Uterus (tissue), 4 donors: ENCODE measurements around the gene DCHS2. TPM values are rescaled to one million over a fixed set of nuclear protein-coding genes. Genes with fewer than 3 reads are reported as not detected.
A peak's percentile ranks its signal among the peaks of the same experiment; 100 is the strongest.

Experiments used
- DNase-seq, 2 donors: peaks; one replicate each; pipeline ENCODE4 v3.0.0-alpha.2; 2019 to 2020
- H3K27ac ChIP-seq, 2 donors: fragments of 200-600 bp; sonication (generic); 1 replicate in 1 of 2; 2 replicates in 1 of 2; pipeline ENCODE4 v1.5.1; 2016 to 2018
- H3K27me3 ChIP-seq, 2 donors: fragments of 200-600 bp; sonication (generic); one replicate each; pipeline ENCODE4 v1.5.1; 2018 to 2019; ENCODE audit warnings: control low read depth in 1 of 2
- H3K36me3 ChIP-seq, 2 donors: fragments of 200-600 bp; sonication (generic); one replicate each; pipeline ENCODE4 v1.5.1; 2019; ENCODE audit warnings: control low read depth in 1 of 2
- H3K4me1 ChIP-seq, 2 donors: fragments of 200-600 bp; sonication (generic); one replicate each; pipeline ENCODE4 v1.5.1; 2018 to 2019; ENCODE audit warnings: control low read depth in 1 of 2
- H3K4me3 ChIP-seq, 2 donors: fragments of 200-600 bp; sonication (generic); 1 replicate in 1 of 2; 2 replicates in 1 of 2; pipeline ENCODE4 v1.5.1; 2018 to 2019; ENCODE audit warnings: mild to moderate bottlenecking in 1 of 2
- H3K9me3 ChIP-seq, 2 donors: fragments of 200-600 bp; sonication (generic); one replicate each; pipeline ENCODE4 v1.5.1; 2019; ENCODE audit warnings: control low read depth in 1 of 2
- POLR2A ChIP-seq, 2 donors: fragments of 450-650 bp; IDR thresholded peaks; one replicate each; pipeline ENCODE4 v1.6.1; 2016; ENCODE audit warnings: antibody characterized with exemption in 2 of 2, mild to moderate bottlenecking in 1 of 2, moderate library complexity in 1 of 2
- intact Hi-C: fragments of 100-400 bp; cut with DNase I; formaldehyde crosslinking; loops from one replicate; pipeline ENCODE4 v1.15.1; 2023; ENCODE audit warnings: low total_unique reads
- total RNA-seq, 4 donors: library from RNA; depleted of rRNA in 3 of 4; stranded (reverse); fragments of >200 nt in 3 of 4; gene quantifications; one replicate each; pipeline versions ENCODE4 v1.1.0 to v1.2.4, GENCODE V29; 2014 to 2023
- TF ChIP-seq, protein P1 (sequence below), 4 experiments: fragments of 200-600 bp in 2 of 4; fragments of 450-650 bp in 2 of 4; sonication (generic) in 2 of 4; IDR thresholded peaks; one replicate each; pipeline ENCODE4 v1.5.1; 2016 to 2019; ENCODE audit warnings: antibody characterized with exemption in 4 of 4, mild to moderate bottlenecking in 2 of 4, moderate library complexity in 1 of 4
- donor health status: DM: yes; HTN: yes; CAD: no.

Gene DCHS2
- total RNA-seq, 4 donors from 2014 or later, result 10.6 to 51.4 (median 17.5) TPM

DNA sequence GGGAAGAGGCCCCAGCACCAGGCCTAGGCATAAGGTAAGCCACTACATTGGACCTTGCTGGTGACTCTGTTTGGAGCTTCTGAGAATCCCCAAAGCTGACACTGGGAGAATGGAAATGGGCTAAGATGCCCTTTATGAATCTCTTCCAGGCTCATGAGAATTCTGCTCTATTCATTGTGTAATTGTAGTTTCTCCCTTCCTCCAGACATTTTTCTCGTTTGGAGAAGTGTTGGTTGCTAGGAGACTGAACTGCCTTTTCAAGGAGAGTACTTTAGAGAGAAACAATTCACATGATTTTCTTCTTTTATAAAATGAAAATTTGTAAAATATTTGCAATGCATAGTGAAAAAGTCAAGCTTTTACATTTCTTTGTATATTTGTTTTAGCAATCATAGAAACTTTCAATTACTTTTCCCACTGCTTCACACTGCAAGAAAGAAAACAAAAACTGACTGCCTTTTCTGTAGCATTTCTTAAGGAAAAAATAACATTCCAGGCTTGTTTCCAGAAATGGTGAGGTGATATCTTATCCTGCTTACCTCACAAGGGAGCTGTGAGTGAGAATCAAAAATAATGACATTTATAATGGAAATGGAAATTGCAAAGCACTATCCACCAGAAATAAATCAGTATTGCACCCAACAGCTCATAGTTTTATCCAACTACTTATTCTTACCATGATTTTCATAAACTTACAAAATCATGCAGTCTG lies 24.9 kb upstream of the DCHS2 start:
- Histone ChIP-seq H3K27me3 (no peaks in the 10 kb centered on the region), H3K4me1 (no peaks in the 10 kb centered on the region), H3K27ac (no peak overlapping the region), H3K4me3 (no peak overlapping the region), H3K36me3 (no peaks in the 10 kb centered on the region), H3K9me3 (no peaks in the 10 kb centered on the region)
- TF ChIP-seq, protein P1, sequence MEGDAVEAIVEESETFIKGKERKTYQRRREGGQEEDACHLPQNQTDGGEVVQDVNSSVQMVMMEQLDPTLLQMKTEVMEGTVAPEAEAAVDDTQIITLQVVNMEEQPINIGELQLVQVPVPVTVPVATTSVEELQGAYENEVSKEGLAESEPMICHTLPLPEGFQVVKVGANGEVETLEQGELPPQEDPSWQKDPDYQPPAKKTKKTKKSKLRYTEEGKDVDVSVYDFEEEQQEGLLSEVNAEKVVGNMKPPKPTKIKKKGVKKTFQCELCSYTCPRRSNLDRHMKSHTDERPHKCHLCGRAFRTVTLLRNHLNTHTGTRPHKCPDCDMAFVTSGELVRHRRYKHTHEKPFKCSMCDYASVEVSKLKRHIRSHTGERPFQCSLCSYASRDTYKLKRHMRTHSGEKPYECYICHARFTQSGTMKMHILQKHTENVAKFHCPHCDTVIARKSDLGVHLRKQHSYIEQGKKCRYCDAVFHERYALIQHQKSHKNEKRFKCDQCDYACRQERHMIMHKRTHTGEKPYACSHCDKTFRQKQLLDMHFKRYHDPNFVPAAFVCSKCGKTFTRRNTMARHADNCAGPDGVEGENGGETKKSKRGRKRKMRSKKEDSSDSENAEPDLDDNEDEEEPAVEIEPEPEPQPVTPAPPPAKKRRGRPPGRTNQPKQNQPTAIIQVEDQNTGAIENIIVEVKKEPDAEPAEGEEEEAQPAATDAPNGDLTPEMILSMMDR (IDR thresholded peaks at IDR 0.05), result no peak
- TF ChIP-seq POLR2A (IDR thresholded peaks at IDR 0.05), result no peak
- intact Hi-C loops, result no loop called here
- DNase-seq, result no peak

DNA sequence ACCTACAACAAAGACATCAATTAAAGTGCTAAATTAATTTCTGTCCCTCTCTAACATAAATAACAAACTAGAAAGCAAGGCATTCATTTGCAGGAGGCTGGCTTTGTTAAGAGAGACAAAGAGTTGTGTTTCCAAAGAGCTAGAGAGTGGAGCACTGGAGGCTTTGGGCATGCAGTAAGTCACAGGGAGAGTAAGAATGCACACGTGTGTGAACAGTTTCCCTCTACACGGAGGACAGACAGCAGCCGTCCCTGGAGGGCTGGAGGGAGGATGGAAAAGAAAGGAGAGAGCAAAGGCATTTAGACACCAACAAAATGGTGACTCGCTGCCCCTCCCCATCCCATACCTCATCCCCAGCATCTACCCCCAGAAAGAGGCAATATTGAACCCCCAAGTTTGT lies 20.4 kb upstream of the DCHS2 start:
- Histone ChIP-seq H3K4me3 (no peak overlapping the region), H3K27me3 (no peaks in the 10 kb centered on the region), H3K9me3 (no peaks in the 10 kb centered on the region), H3K4me1 (no peaks in the 10 kb centered on the region), H3K36me3 (no peaks in the 10 kb centered on the region), H3K27ac (no peak overlapping the region)
- DNase-seq, result no peak
- TF ChIP-seq, protein P1 (IDR thresholded peaks at IDR 0.05), result no peak
- no peak for TF ChIP-seq POLR2A (IDR thresholded peaks at IDR 0.05)
- intact Hi-C loops, result no loop called here

DNA sequence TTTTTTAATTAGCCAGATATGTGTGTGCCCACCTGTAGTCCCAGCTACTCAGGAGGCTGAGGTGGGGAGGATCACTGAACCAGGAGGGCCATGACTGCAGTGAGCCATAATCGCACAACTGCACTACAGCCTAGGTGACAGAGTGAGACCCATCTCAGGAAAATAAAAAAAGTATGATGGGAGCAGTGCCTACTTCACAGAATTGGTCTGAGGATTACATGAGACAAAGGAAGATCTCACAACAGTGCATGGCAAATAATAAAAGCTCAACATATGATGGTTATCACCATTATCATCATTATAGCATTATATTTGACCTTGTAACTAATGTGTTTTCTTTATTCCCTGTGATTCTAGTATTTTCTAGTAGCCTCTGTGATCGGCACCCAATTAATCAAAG lies 19.9 kb upstream of the DCHS2 start:
- Histone ChIP-seq H3K27ac (no peak overlapping the region), H3K4me3 (no peak overlapping the region), H3K9me3 (no peaks in the 10 kb centered on the region), H3K27me3 (no peaks in the 10 kb centered on the region), H3K4me1 (no peaks in the 10 kb centered on the region), H3K36me3 (no peaks in the 10 kb centered on the region)
- intact Hi-C loops, result no loop called here
- TF ChIP-seq, protein P1 (IDR thresholded peaks at IDR 0.05), result no peak
- no peak for TF ChIP-seq POLR2A (IDR thresholded peaks at IDR 0.05)
- no peak for DNase-seq

DNA sequence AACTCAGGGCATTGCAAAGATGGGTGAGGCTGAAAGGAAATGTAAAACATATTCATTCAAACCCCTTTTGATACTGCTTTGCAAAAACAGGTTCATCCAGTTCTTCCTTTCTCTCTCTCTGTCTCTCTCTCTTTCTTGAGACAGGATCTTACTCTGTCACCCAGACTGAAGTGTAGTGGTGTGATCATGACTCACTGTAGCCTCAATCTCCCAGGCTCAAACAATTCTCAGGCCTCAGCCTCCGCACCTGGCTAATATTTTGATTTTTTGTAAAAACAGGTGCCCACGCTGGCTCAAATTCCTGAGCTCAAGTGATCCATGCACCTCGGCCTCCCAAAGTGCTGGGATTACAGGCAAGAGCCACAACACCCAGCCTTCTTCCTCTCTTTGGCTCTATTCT lies 15.6 kb upstream of the DCHS2 start:
- intact Hi-C loops, result no loop called here
- no peak for DNase-seq
- no peaks in the 10 kb centered on the region for H3K4me1 ChIP-seq
- no peak overlapping the region for H3K27ac ChIP-seq
- no peak for TF ChIP-seq POLR2A (IDR thresholded peaks at IDR 0.05)
- TF ChIP-seq, protein P1 (IDR thresholded peaks at IDR 0.05), result no peak
- H3K27me3 ChIP-seq, result no peaks in the 10 kb centered on the region
- no peak overlapping the region for H3K4me3 ChIP-seq
- H3K36me3 ChIP-seq, result no peaks in the 10 kb centered on the region
- no peaks in the 10 kb centered on the region for H3K9me3 ChIP-seq

DNA sequence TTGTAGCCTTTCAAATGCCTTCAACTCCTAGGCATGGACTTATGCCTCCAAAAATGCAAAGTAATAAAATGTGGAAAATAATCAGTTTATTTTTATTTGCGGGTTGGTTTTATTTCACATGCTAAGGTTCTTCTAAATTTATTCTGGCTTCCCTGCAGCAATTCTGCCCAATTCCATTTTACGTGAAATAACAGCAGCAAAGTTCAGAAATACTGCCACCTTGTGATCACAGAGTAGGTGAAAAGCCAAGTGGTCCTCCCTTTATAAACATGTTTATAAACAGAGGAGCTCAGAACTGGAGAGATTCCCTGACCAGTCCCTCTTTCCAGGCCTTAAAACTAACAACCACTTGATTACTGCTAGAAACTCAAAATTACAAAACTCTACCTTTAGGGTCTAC lies 14.7 kb upstream of the DCHS2 start:
- Histone ChIP-seq H3K9me3 (no peaks in the 10 kb centered on the region), H3K36me3 (no peaks in the 10 kb centered on the region), H3K27me3 (no peaks in the 10 kb centered on the region), H3K4me1 (no peaks in the 10 kb centered on the region), H3K4me3 (no peak overlapping the region), H3K27ac (no peak overlapping the region)
- intact Hi-C loops, result no loop called here
- TF ChIP-seq POLR2A (IDR thresholded peaks at IDR 0.05), result no peak
- TF ChIP-seq, protein P1 (IDR thresholded peaks at IDR 0.05), result peak; percentile 57 to 81 (median 66)
- peak in 1 of 2 donors; percentile 51 for DNase-seq
